GM18907 (cell line): ENCODE measurements around the gene UNC13D.
"Not testable (repeated sequence)": the region's sequence is repeated elsewhere in the genome, so short reads cannot be mapped to it uniquely, and the experiment has no call there.

ENCODE experiments used
- ATAC-seq: cut with Tn5 transposase; IDR thresholded peaks from one replicate; pipeline ENCODE4 v1.9.1; 2021; ENCODE audit warnings: mild to moderate bottlenecking, moderate library complexity; ENCODE audit not compliant: unreplicated experiment

UNC13D gene

GRCh38 chr17:75853433-75853832, 9.2 kb upstream of the UNC13D start:
- no peak for ATAC-seq

- not testable (repeated sequence) for ATAC-seq
Observed at GRCh38 chr17:75851693-75851991, 7.4 kb upstream of the UNC13D start.

GRCh38 chr17:75850928-75851692, 6.9 kb upstream of the UNC13D start:
- ATAC-seq: no peak

- no peak for ATAC-seq
Observed at GRCh38 chr17:75849724-75850123, 5.5 kb upstream of the UNC13D start.

- no peak for ATAC-seq
Observed at GRCh38 chr17:75849279-75849646, 5.1 kb upstream of the UNC13D start.

GRCh38 chr17:75848523-75849278, 4.5 kb upstream of the UNC13D start:
- ATAC-seq: no peak

GRCh38 chr17:75847614-75848522, 3.7 kb upstream of the UNC13D start:
- ATAC-seq: no peak

GRCh38 chr17:75846692-75847613, 2.7 kb upstream of the UNC13D start:
- no peak for ATAC-seq

- no peak for ATAC-seq
Observed at GRCh38 chr17:75845933-75846691, 1.9 kb upstream of the UNC13D start.

- ATAC-seq: peak; percentile 70
Observed at GRCh38 chr17:75845058-75845711, 981 bp upstream of the UNC13D start.

GRCh38 chr17:75844530-75845057, 390 bp upstream of the UNC13D start:
- peak; percentile 23 for ATAC-seq

- no peak for ATAC-seq
Observed at GRCh38 chr17:75842963-75843576, 1.1 kb downstream of the UNC13D start.

- no peak for ATAC-seq
Observed at GRCh38 chr17:75842411-75842810, 1.8 kb downstream of the UNC13D start.

- no peak for ATAC-seq
Observed at GRCh38 chr17:75840799-75841164, 3.4 kb downstream of the UNC13D start.

GRCh38 chr17:75839942-75840798, 4.0 kb downstream of the UNC13D start:
- ATAC-seq: no peak

GRCh38 chr17:75838410-75838809, 5.8 kb downstream of the UNC13D start:
- no peak for ATAC-seq

GRCh38 chr17:75837899-75838298, 6.3 kb downstream of the UNC13D start:
- no peak for ATAC-seq

GRCh38 chr17:75836605-75837004, 7.6 kb downstream of the UNC13D start:
- ATAC-seq: no peak
